Measurements from ENCODE around the gene PRG2. TPM values are rescaled to one million over a fixed set of nuclear protein-coding genes. Genes with fewer than 3 reads are reported as not detected.
A peak's percentile ranks its signal among the peaks of the same experiment; 100 is the strongest.

The PRG2 gene
- total and polyA plus RNA-seq, 2 of the 13 experiments (the other 11 are each of a cell fraction or from before 2014, with no cell fraction given): not detected

DNA sequence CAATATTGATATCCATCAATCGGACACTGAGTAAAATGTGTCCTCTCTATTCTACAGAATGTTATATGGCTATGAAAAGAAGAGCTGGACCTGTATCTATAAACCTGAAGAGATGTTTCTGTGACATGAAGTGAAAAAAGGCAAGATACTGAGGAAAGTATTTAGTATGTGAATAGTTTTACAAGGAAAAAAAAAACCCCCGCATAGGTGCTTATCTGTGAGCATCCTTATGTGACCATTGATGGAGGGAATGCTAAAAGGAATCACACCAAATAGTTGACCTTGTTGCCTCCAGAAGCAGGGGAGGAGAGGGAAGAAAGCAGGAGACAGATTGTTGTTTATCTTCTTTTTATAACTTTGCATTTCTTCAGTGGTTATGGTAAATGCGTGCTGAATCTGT lies 661 bp upstream of the PRG2 start (continued):
- TF ChIP-seq ZNF616 (CRISPR knock-in tag; IDR thresholded peaks at IDR 0.05; ENCODE audit: low read depth) (no peak), ZNF563 (CRISPR knock-in tag; IDR thresholded peaks at IDR 0.05) (no peak), IRX3 (CRISPR knock-in tag; IDR thresholded peaks at IDR 0.05; ENCODE audit: borderline replicate concordance, low read depth) (no peak), FOXA3 (CRISPR knock-in tag; IDR thresholded peaks at IDR 0.05) (no peak), NFIB (CRISPR knock-in tag; IDR thresholded peaks at IDR 0.05; ENCODE audit: borderline replicate concordance) (no peak), HOXA7 (CRISPR knock-in tag; IDR thresholded peaks at IDR 0.05) (no peak), IRF2 (CRISPR knock-in tag; IDR thresholded peaks at IDR 0.05) (no peak), MED8 (CRISPR knock-in tag; IDR thresholded peaks at IDR 0.05; ENCODE audit: insufficient replicate concordance) (no peak), HDAC6 (IDR thresholded peaks at IDR 0.05; ENCODE audit: low read depth, low read length) (no peak), EHMT2 (IDR thresholded peaks at IDR 0.05; ENCODE audit: borderline replicate concordance, low read depth, low read length) (no peak), PTBP1 (IDR thresholded peaks at IDR 0.05; ENCODE audit: low read depth, low read length, poor library complexity, severe bottlenecking) (no peak), GATAD1 (CRISPR knock-in tag; IDR thresholded peaks at IDR 0.05) (no peak)
- TF ChIP-seq, protein P1, sequence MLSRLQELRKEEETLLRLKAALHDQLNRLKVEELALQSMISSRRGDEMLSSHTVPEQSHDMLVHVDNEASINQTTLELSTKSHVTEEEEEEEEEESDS (CRISPR knock-in tag; IDR thresholded peaks at IDR 0.05; ENCODE audit: borderline replicate concordance): no peak

GRCh38 chr11:57387289-57388030 lies 3.0 kb downstream of the PRG2 start:
- no peaks in the 10 kb centered on the region for H3K4me1 ChIP-seq (ENCODE audit: insufficient read depth, low read length)
- BruUV-seq (replicated peaks): no TSS peak
- intact Hi-C loops (cut with micrococcal nuclease; ENCODE audit: unreplicated experiment): no loop called here
- ATAC-seq (peak; percentile 82), FAIRE-seq (no peak), DNase-seq (ENCODE audit: low spot score) (no peak)
- H3K27ac ChIP-seq (ENCODE audit: extremely low read length, insufficient read depth, low read length): no peak overlapping the region
- POLR2A ChIA-PET: no interaction called here
- no peaks in the 10 kb centered on the region for H4K20me1 ChIP-seq (ENCODE audit: insufficient read depth, low read length)
- no peaks in the 10 kb centered on the region for H3K79me2 ChIP-seq (ENCODE audit: insufficient read depth, low read length)
- in situ Hi-C loops (cut with HindIII; ENCODE audit: extremely low pct_ligation_motif_present, low pct_unique_long_range_greater_than_20kb): loop anchor here (10.0 kb wide), 1 partner anchor 57 kb away; no protein-coding TSS in a partner anchor
- WGBS (ENCODE audit: low lambda C conversion rate): 42% methylated on average over 14 of the region's 16 CpGs
- no peak overlapping the region for H2AFZ ChIP-seq (ENCODE audit: low read length)
- no peaks in the 10 kb centered on the region; a peak in 2 of 5 replicates for H3K27me3 ChIP-seq (ENCODE audit: control insufficient read depth in 1 of 2, insufficient read depth in 2 of 2, low read length in 2 of 2)
- CTCF ChIA-PET (ENCODE audit: low intra/inter-chr PET ratio, low total read pairs): no interaction called here
- no peaks in the 10 kb centered on the region for H3K36me3 ChIP-seq (replicated peaks in 1 of 2; ENCODE audit: control insufficient read depth in 1 of 2, insufficient read depth in 2 of 2, low read length in 2 of 2)
- H3K4me3 ChIP-seq (replicated peaks in 1 of 3; ENCODE audit: insufficient read depth in 1 of 3, low read depth in 2 of 3, low read length in 3 of 3): no peak overlapping the region
- no peak overlapping the region for H3K9ac ChIP-seq (ENCODE audit: insufficient read depth, low read depth, low read length)
- no peak overlapping the region for H3K4me2 ChIP-seq (ENCODE audit: low read depth, low read length)
- no peaks in the 10 kb centered on the region for H3K9me3 ChIP-seq (ENCODE audit: low read length)
- TF ChIP-seq SSRP1 (CRISPR knock-in tag; IDR thresholded peaks at IDR 0.05): no peak
- TF ChIP-seq, protein P2, sequence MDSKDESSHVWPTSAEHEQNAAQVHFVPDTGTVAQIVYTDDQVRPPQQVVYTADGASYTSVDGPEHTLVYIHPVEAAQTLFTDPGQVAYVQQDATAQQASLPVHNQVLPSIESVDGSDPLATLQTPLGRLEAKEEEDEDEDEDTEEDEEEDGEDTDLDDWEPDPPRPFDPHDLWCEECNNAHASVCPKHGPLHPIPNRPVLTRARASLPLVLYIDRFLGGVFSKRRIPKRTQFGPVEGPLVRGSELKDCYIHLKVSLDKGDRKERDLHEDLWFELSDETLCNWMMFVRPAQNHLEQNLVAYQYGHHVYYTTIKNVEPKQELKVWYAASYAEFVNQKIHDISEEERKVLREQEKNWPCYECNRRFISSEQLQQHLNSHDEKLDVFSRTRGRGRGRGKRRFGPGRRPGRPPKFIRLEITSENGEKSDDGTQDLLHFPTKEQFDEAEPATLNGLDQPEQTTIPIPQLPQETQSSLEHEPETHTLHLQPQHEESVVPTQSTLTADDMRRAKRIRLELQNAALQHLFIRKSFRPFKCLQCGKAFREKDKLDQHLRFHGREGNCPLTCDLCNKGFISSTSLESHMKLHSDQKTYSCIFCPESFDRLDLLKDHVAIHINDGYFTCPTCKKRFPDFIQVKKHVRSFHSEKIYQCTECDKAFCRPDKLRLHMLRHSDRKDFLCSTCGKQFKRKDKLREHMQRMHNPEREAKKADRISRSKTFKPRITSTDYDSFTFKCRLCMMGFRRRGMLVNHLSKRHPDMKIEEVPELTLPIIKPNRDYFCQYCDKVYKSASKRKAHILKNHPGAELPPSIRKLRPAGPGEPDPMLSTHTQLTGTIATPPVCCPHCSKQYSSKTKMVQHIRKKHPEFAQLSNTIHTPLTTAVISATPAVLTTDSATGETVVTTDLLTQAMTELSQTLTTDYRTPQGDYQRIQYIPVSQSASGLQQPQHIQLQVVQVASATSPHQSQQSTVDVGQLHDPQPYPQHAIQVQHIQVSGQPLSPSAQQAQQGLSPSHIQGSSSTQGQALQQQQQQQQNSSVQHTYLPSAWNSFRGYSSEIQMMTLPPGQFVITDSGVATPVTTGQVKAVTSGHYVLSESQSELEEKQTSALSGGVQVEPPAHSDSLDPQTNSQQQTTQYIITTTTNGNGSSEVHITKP (CRISPR knock-in tag; IDR thresholded peaks at IDR 0.05; ENCODE audit: low read depth): no peak
- no peak for TF ChIP-seq NFATC3 (CRISPR knock-in tag; IDR thresholded peaks at IDR 0.05)
- peak; percentile 47; the same call in 1 of the 2 replicates for TF ChIP-seq SMC3 (IDR thresholded peaks at IDR 0.05; ENCODE audit: low read length)
- no peak for TF ChIP-seq CENPT (CRISPR knock-in tag; IDR thresholded peaks at IDR 0.05; ENCODE audit: low read depth)
- TF ChIP-seq ZSCAN25 (CRISPR knock-in tag; IDR thresholded peaks at IDR 0.05): peak; percentile 87
- TF ChIP-seq ZNF761 (CRISPR knock-in tag; conservative IDR thresholded peaks at IDR 0.05): no peak
- TF ChIP-seq TGIF2 (CRISPR knock-in tag; IDR thresholded peaks at IDR 0.05): no peak
- TF ChIP-seq GTF3A (CRISPR knock-in tag; conservative IDR thresholded peaks at IDR 0.05): no peak
